ENCODE results near the gene GLIPR1L2.

The GLIPR1L2 gene

DNA sequence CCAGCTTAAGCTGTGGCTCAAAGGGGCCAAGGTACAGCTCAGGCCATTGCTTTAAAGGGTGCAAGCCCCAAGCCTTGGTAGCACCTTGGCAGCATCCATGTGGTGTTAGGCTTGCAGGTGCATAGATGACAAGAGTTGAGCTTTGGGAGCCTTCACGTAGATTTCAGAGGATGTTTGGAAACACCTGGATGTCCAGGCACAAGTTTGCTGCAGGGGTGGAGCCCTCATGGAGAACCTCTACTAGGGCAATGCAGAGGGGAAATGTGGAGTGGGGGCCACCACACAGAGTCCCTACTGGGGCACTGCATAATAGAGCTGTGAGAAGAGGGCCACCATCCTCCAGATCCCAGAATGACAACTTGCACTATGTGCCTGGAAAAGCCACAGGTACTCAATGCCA lies 37.9 kb downstream of the GLIPR1L2 start:
- Histone ChIP-seq H3K27me3 (replicated peaks; ENCODE audit: insufficient read depth, low read length) (no peaks in the 10 kb centered on the region), H3K4me1 (ENCODE audit: low read length) (no peaks in the 10 kb centered on the region), H3K9me2 (replicated peaks; ENCODE audit: insufficient read depth, low read length) (no peaks in the 10 kb centered on the region), H4K20me1 (ENCODE audit: insufficient read depth, low read length) (no peaks in the 10 kb centered on the region), H2AFZ (ENCODE audit: low read length) (no peak overlapping the region), H3K36me3 (replicated peaks; ENCODE audit: insufficient read depth, low read length) (no peaks in the 10 kb centered on the region), H3K79me2 (ENCODE audit: low read length) (no peaks in the 10 kb centered on the region), H3K27ac (ENCODE audit: low read length) (no peak overlapping the region), H3K9ac (ENCODE audit: low read length) (no peak overlapping the region), H3F3A (ENCODE audit: insufficient read depth, low read length) (no peaks in the 10 kb centered on the region), H3K9me3 (replicated peaks; ENCODE audit: insufficient read depth, low read length) (no peaks in the 10 kb centered on the region), H3K4me3 (ENCODE audit: low read length) (no peak overlapping the region), H3K4me2 (ENCODE audit: low read depth, low read length) (no peak overlapping the region)
- no peak for TF ChIP-seq EZH2 (optimal IDR thresholded peaks at IDR 0.05; ENCODE audit: low read depth, low read length)
- TF ChIP-seq, protein P1, sequence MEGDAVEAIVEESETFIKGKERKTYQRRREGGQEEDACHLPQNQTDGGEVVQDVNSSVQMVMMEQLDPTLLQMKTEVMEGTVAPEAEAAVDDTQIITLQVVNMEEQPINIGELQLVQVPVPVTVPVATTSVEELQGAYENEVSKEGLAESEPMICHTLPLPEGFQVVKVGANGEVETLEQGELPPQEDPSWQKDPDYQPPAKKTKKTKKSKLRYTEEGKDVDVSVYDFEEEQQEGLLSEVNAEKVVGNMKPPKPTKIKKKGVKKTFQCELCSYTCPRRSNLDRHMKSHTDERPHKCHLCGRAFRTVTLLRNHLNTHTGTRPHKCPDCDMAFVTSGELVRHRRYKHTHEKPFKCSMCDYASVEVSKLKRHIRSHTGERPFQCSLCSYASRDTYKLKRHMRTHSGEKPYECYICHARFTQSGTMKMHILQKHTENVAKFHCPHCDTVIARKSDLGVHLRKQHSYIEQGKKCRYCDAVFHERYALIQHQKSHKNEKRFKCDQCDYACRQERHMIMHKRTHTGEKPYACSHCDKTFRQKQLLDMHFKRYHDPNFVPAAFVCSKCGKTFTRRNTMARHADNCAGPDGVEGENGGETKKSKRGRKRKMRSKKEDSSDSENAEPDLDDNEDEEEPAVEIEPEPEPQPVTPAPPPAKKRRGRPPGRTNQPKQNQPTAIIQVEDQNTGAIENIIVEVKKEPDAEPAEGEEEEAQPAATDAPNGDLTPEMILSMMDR (IDR thresholded peaks at IDR 0.05; ENCODE audit: low read length) = no peak
- no peak for TF ChIP-seq EZH2phosphoT487 (IDR thresholded peaks at IDR 0.05; ENCODE audit: low read length)
- no peak for DNase-seq

DNA sequence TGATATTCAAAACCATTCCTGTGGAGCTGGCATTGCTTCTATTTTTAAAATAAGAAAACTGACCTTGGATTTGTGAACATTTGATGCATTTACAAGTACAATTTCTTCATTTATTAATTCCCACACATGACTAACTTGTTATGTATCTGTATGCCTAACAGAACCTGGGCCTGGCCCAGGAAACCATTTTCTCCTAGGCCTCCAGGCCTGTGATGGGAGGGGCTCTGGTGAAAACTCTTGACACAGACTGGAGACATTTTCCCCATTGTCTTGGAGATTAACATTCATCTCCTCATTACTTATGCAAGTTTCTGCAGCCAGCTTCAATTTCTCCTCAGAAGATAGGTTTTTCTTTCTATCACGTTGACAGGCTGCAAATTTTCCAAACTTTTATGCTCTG lies 42.0 kb downstream of the GLIPR1L2 start:
- TF ChIP-seq EZH2phosphoT487 (IDR thresholded peaks at IDR 0.05; ENCODE audit: low read length) (no peak), EZH2 (optimal IDR thresholded peaks at IDR 0.05; ENCODE audit: low read depth, low read length) (no peak)
- TF ChIP-seq, protein P1 (IDR thresholded peaks at IDR 0.05; ENCODE audit: low read length) = no peak
- Histone ChIP-seq H3F3A (ENCODE audit: insufficient read depth, low read length) (no peaks in the 10 kb centered on the region), H3K4me2 (ENCODE audit: low read depth, low read length) (no peak overlapping the region), H3K36me3 (replicated peaks; ENCODE audit: insufficient read depth, low read length) (no peaks in the 10 kb centered on the region), H3K9ac (ENCODE audit: low read length) (no peak overlapping the region), H3K27me3 (replicated peaks; ENCODE audit: insufficient read depth, low read length) (no peaks in the 10 kb centered on the region), H3K9me2 (replicated peaks; ENCODE audit: insufficient read depth, low read length) (no peaks in the 10 kb centered on the region), H3K27ac (ENCODE audit: low read length) (no peak overlapping the region), H4K20me1 (ENCODE audit: insufficient read depth, low read length) (no peaks in the 10 kb centered on the region), H2AFZ (ENCODE audit: low read length) (no peak overlapping the region), H3K4me1 (ENCODE audit: low read length) (no peaks in the 10 kb centered on the region), H3K79me2 (ENCODE audit: low read length) (no peaks in the 10 kb centered on the region), H3K9me3 (replicated peaks; ENCODE audit: insufficient read depth, low read length) (no peaks in the 10 kb centered on the region), H3K4me3 (ENCODE audit: low read length) (no peak overlapping the region)
- DNase-seq = no peak

DNA sequence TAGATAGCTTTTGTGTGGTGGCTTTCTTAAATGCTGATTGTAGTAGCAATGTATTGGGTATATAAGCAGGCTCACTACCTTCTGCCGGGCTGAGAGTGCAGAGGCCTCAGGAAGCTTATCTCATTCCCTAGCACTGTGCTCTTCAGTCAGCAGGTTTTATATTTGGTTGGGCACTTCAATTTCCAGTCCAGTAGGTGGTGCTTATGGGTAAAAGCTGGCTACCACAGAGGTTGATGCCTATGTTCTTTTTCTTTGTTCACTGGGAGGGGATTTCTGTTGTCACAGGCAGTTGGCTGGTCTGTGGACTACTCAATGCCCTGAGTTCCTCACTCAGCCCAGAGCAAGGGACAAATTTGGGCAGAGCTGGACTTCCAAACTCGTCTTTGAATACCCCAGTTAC lies 46.7 kb downstream of the GLIPR1L2 start:
- Histone ChIP-seq H3K9me3 (replicated peaks; ENCODE audit: insufficient read depth, low read length) (no peaks in the 10 kb centered on the region), H3K36me3 (replicated peaks; ENCODE audit: insufficient read depth, low read length) (no peaks in the 10 kb centered on the region), H4K20me1 (ENCODE audit: insufficient read depth, low read length) (no peaks in the 10 kb centered on the region), H3F3A (ENCODE audit: insufficient read depth, low read length) (no peaks in the 10 kb centered on the region), H3K9me2 (replicated peaks; ENCODE audit: insufficient read depth, low read length) (no peaks in the 10 kb centered on the region), H3K4me1 (ENCODE audit: low read length) (no peaks in the 10 kb centered on the region), H3K4me2 (ENCODE audit: low read depth, low read length) (no peak overlapping the region), H3K27me3 (replicated peaks; ENCODE audit: insufficient read depth, low read length) (no peaks in the 10 kb centered on the region), H2AFZ (ENCODE audit: low read length) (no peak overlapping the region), H3K27ac (ENCODE audit: low read length) (no peak overlapping the region), H3K79me2 (ENCODE audit: low read length) (no peaks in the 10 kb centered on the region), H3K9ac (ENCODE audit: low read length) (no peak overlapping the region), H3K4me3 (ENCODE audit: low read length) (no peak overlapping the region)
- TF ChIP-seq EZH2 (optimal IDR thresholded peaks at IDR 0.05; ENCODE audit: low read depth, low read length) = no peak
- TF ChIP-seq, protein P1 (IDR thresholded peaks at IDR 0.05; ENCODE audit: low read length) = peak; percentile 56
- DNase-seq = peak; percentile 53

All from MM.1S (cell line).